Activated T-cell treated with anti-CD3 and anti-CD28 coated beads, Interleukin-2, amount 50 U/mL, for 48 hours (primary cell): ENCODE measurements around the gene G0S2.

Source experiments
- DNase-seq, 2 experiments: peaks; one replicate each; pipeline ENCODE4 v3.0.0-alpha.2; 2020

Gene G0S2

DNA sequence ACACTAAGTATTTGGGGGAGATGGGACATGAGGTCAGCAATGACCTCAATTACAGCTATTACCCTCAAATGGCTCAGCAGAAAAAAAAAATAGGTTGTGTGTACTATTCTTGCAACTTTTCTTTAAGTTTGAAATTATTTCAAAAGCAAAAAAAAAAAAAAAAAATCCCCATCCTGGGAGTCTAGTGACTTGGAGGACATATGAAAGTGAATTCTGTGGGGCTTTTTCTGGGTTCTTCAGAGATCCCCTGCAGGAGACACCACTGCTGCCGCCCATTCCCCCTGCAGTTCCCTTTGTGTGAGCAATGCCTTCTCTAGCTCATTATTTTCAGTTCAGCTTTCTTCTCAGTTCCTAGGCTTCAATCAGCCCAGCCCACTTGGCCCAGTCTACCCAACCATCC, 46.1 kb downstream of the G0S2 start:
- DNase-seq = no peak

GRCh38 chr1:209723265-209723664, 48.1 kb downstream of the G0S2 start:
- DNase-seq = no peak

GRCh38 chr1:209723756-209724693, 48.8 kb downstream of the G0S2 start:
- DNase-seq = peak; percentile 56 to 66
